ENCODE data around the gene NAV3. TPM values are rescaled to one million over a fixed set of nuclear protein-coding genes. Genes with fewer than 3 reads are reported as not detected.

NAV3 gene
- total RNA-seq, 4 donors from 2014 or later, result 32.0 to 60.5 (median 35.8) TPM

GRCh38 chr12:78176643-78177042 is 345.9 kb downstream of the NAV3 start:
- DNase-seq (ENCODE audit: low spot score in 2 of 2), result no peak
- Histone ChIP-seq H3K4me1 (no peaks in the 10 kb centered on the region), H3K4me3 (no peak overlapping the region), H3K36me3 (peaks cover 0 to 11% (median 0%) of the 10 kb centered on the region in 3 donors), H3K27me3 (no peaks in the 10 kb centered on the region), H3K27ac (no peak overlapping the region), H3K9me3 (no peaks in the 10 kb centered on the region)
- WGBS, 2 donors, result 74 to 81% methylated on average over 4 of the region's 4 CpGs
- TF ChIP-seq CTCF (IDR thresholded peaks at IDR 0.05) (no peak), EP300 (IDR thresholded peaks at IDR 0.05) (no peak), POLR2A (IDR thresholded peaks at IDR 0.05) (no peak)

DNA sequence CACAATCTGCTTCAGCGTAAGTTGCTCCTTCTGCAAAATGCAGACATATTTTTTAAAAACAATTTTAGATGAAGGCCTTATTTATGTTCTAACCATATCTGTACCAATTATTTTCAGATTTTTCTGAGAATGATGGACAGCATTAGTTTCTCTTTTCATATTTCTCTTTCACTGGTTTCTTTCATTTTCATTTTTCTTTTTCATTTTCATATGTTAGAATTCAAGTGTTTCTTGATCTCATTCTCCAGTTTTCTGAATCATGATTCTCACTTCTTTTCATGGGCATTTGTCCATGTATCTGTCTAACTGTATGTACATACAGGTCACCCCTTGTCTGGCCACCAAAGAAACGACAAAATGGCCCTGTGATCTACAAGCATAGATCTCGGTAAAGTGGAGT is 346.6 kb downstream of the NAV3 start:
- Histone ChIP-seq H3K27me3 (no peaks in the 10 kb centered on the region), H3K9me3 (no peaks in the 10 kb centered on the region), H3K4me3 (no peak overlapping the region), H3K4me1 (no peaks in the 10 kb centered on the region), H3K36me3 (peaks cover 0 to 11% (median 0%) of the 10 kb centered on the region in 3 donors), H3K27ac (no peak overlapping the region)
- 97% methylated on average over 3 of the region's 3 CpGs for WGBS, 2 donors
- no peak for DNase-seq (ENCODE audit: low spot score in 2 of 2)
- TF ChIP-seq EP300 (IDR thresholded peaks at IDR 0.05) (no peak), POLR2A (IDR thresholded peaks at IDR 0.05) (no peak), CTCF (IDR thresholded peaks at IDR 0.05) (no peak)

DNA sequence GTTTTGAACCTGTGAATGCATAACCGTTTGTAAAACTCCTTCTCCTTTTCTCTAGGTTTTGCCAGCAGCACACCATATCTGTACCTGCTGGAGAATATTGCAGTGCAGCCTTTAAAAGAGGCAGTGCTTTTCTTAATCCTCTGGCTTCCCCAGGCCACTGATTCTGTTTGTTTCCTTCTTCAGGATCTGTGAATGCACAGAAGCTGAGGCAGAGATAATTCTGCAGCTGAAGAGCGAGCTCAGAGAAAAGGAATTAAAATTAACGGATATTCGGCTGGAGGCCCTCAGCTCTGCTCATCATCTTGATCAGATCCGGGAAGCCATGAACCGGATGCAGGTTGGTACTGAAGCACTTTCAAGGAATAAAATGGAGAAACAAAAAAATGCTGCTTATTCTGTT is 348.7 kb downstream of the NAV3 start:
- DNase-seq (ENCODE audit: low spot score in 2 of 2), result no peak
- WGBS, 2 donors, result 72% methylated on average over 6 of the region's 6 CpGs
- no peak overlapping the region for H3K4me3 ChIP-seq
- H3K36me3 ChIP-seq, result peaks cover 0 to 16% (median 0%) of the 10 kb centered on the region in 3 donors
- no peak overlapping the region for H3K27ac ChIP-seq
- H3K4me1 ChIP-seq, result no peaks in the 10 kb centered on the region
- H3K27me3 ChIP-seq, result no peaks in the 10 kb centered on the region
- no peaks in the 10 kb centered on the region for H3K9me3 ChIP-seq
- TF ChIP-seq CTCF (IDR thresholded peaks at IDR 0.05) (no peak), POLR2A (IDR thresholded peaks at IDR 0.05) (no peak), EP300 (IDR thresholded peaks at IDR 0.05) (no peak)

DNA sequence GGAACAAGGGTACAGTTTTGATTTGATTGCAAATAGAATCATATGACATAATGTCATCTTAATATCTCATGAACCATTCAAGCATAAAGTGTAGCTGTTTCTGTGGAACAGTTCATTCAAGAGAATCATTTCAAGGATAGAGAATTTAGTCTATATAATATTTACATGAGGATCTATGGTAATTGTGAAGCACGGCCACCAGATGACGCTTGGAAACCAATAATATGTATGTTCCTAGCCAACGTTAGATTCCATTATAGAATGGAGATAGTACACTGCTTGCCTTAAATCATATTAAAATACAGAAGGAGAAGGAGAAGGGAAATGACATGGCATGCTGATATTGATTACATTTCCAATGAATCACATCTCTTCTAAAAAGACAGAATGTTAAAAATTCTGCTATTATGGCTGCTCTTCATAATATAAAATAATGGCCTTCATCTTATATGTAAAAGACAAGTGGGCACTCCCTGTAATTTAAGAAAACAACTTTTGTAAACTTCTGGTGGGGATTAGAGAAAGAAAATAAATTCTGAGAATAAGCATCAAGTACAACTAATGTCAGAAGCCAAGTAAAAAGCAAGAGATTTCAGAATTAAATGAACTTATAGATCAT is 351.0 kb downstream of the NAV3 start:
- WGBS, 2 donors, result 33 to 41% methylated on average over 3 of the region's 3 CpGs

More for the DNA sequence above, 351.0 kb downstream of the NAV3 start:
- H3K36me3 ChIP-seq, result peaks cover 0 to 15% (median 0%) of the 10 kb centered on the region in 3 donors
- H3K4me3 ChIP-seq, result no peak overlapping the region
- H3K27me3 ChIP-seq, result no peaks in the 10 kb centered on the region
- H3K9me3 ChIP-seq, result no peaks in the 10 kb centered on the region
- no peaks in the 10 kb centered on the region for H3K4me1 ChIP-seq
- TF ChIP-seq EP300 (IDR thresholded peaks at IDR 0.05) (no peak), CTCF (IDR thresholded peaks at IDR 0.05) (peak in 1 of 5 experiments; percentile 13), POLR2A (IDR thresholded peaks at IDR 0.05) (no peak)
- H3K27ac ChIP-seq, result no peak overlapping the region
- no peak for DNase-seq (ENCODE audit: low spot score in 2 of 2)
